Measurements from ENCODE around the gene SCYL1. TPM values are rescaled to one million over a fixed set of nuclear protein-coding genes. Genes with fewer than 3 reads are reported as not detected.

Gene SCYL1
- total RNA-seq, 1 experiment from 2014 or later, result 104 TPM

GRCh38 chr11:65584106-65584505, 59.2 kb downstream of the SCYL1 start:
- Histone ChIP-seq H3K4me1 (ENCODE audit: control insufficient read depth in 1 of 2, insufficient read depth in 2 of 2, low read length in 2 of 2) (peaks cover 14 to 25% of the 10 kb centered on the region in 2 experiments), H3K27ac (ENCODE audit: low read depth, low read length) (no peak overlapping the region), H3K4me3 (replicated peaks in 1 of 2; ENCODE audit: low read depth in 1 of 2, low read length in 2 of 2) (no peak overlapping the region), H3K27me3 (ENCODE audit: insufficient read depth, low read length) (no peaks in the 10 kb centered on the region), H3K36me3 (ENCODE audit: control insufficient read depth in 1 of 2, insufficient read depth in 2 of 2, low read length in 2 of 2) (peaks cover 2 to 4% of the 10 kb centered on the region in 2 experiments; a peak in 2 of 4 replicates), H3K9ac (ENCODE audit: low read length) (no peak overlapping the region), H3K9me2 (ENCODE audit: insufficient read depth) (no peaks in the 10 kb centered on the region), H2AFZ (ENCODE audit: low read depth, low read length, poor library complexity, severe bottlenecking) (no peak overlapping the region), H4K20me1 (ENCODE audit: insufficient read depth) (no peaks in the 10 kb centered on the region), H3K9me3 (ENCODE audit: control insufficient read depth in 1 of 2, insufficient read depth in 1 of 2, low read depth in 1 of 2, low read length in 2 of 2) (no peaks in the 10 kb centered on the region), H3K4me2 (ENCODE audit: low read length) (no peak overlapping the region), H3K79me2 (ENCODE audit: insufficient read depth, low read length) (no peaks in the 10 kb centered on the region)
- no peak for ATAC-seq
- RAD21 ChIA-PET (ENCODE audit: low non-redundant PET in 1 of 2, low total read pairs in 2 of 2, uncharacterized antibody in 2 of 2, unreplicated experiment in 2 of 2), result no interaction called here
- CTCF ChIA-PET, result no interaction called here
- no TSS peak for BruUV-seq (replicated peaks)
- DNase-seq (ENCODE audit: low read depth, low spot score), result no peak
- intact Hi-C loops (cut with micrococcal nuclease), result no loop called here
- TF ChIP-seq ZNF274 (IDR thresholded peaks at IDR 0.05; ENCODE audit: low read depth, low read length) (no peak), EZH2 (IDR thresholded peaks at IDR 0.05) (no peak), REST (IDR thresholded peaks at IDR 0.05; ENCODE audit: low read depth) (no peak), ZFX (IDR thresholded peaks at IDR 0.05) (no peak), RAD21 (IDR thresholded peaks at IDR 0.05; ENCODE audit: low read depth) (no peak), EGR1 (IDR thresholded peaks at IDR 0.05; ENCODE audit: low read depth) (no peak), CTCF (IDR thresholded peaks at IDR 0.05 in 2 of 3, conservative IDR thresholded peaks at IDR 0.05 in 1 of 3; ENCODE audit: borderline replicate concordance in 1 of 3, insufficient read depth in 1 of 3, low read depth in 2 of 3, low read length in 2 of 3) (no peak), POLR2A (IDR thresholded peaks at IDR 0.05; ENCODE audit: borderline replicate concordance, extremely low read depth, insufficient read depth, insufficient read length) (no peak), YY1 (IDR thresholded peaks at IDR 0.05; ENCODE audit: extremely low read depth, insufficient replicate concordance, low read depth, low read length) (no peak), TCF7L2 (IDR thresholded peaks at IDR 0.05; ENCODE audit: borderline replicate concordance, extremely low read depth, insufficient read depth, insufficient read length) (no peak), SRF (IDR thresholded peaks at IDR 0.05; ENCODE audit: low read depth) (no peak), ZBTB33 (IDR thresholded peaks at IDR 0.05; ENCODE audit: extremely low read depth, insufficient replicate concordance, low read length) (no peak), JUND (IDR thresholded peaks at IDR 0.05) (no peak), ELF1 (IDR thresholded peaks at IDR 0.05; ENCODE audit: borderline replicate concordance, low read depth) (no peak), SIN3A (IDR thresholded peaks at IDR 0.05; ENCODE audit: low read depth) (no peak), EZH2phosphoT487 (IDR thresholded peaks at IDR 0.05; ENCODE audit: borderline replicate concordance) (no peak), CBX3 (IDR thresholded peaks at IDR 0.05; ENCODE audit: low read depth) (no peak), ATF3 (IDR thresholded peaks at IDR 0.05) (no peak)
- POLR2A ChIA-PET, result no interaction called here
